SKM-1 (cell line): ENCODE results near the gene PTPRM.

ENCODE experiments used
- DNase-seq: peaks from one replicate; lab custom pipeline; 2025; ENCODE audit not compliant: unreplicated experiment; lab: John Stamatoyannopoulos, UW

PTPRM gene

GRCh38 chr18:7844418-7844817, 277.3 kb downstream of the PTPRM start:
- DNase-seq: no peak

- no peak for DNase-seq
Measured at GRCh38 chr18:7846335-7846734, 279.2 kb downstream of the PTPRM start.

- DNase-seq: no peak
Measured at GRCh38 chr18:7847357-7848053, 280.4 kb downstream of the PTPRM start.

- no peak for DNase-seq
Measured at GRCh38 chr18:7848054-7848412, 280.9 kb downstream of the PTPRM start.

- no peak for DNase-seq
Measured at GRCh38 chr18:7850446-7850845, 283.3 kb downstream of the PTPRM start.

- no peak for DNase-seq
Measured at GRCh38 chr18:7855028-7855427, 287.9 kb downstream of the PTPRM start.

- DNase-seq: no peak
Measured at GRCh38 chr18:7855671-7856070, 288.6 kb downstream of the PTPRM start.

GRCh38 chr18:7856116-7856515, 289.0 kb downstream of the PTPRM start:
- no peak for DNase-seq

- no peak for DNase-seq
Measured at GRCh38 chr18:7856733-7857132, 289.6 kb downstream of the PTPRM start.

GRCh38 chr18:7857562-7857961, 290.4 kb downstream of the PTPRM start:
- DNase-seq: no peak

- DNase-seq: no peak
Measured at GRCh38 chr18:7859122-7859521, 292.0 kb downstream of the PTPRM start.

GRCh38 chr18:7870266-7870665, 303.1 kb downstream of the PTPRM start:
- DNase-seq: no peak

GRCh38 chr18:7870855-7871254, 303.7 kb downstream of the PTPRM start:
- no peak for DNase-seq

GRCh38 chr18:7871560-7872456, 304.7 kb downstream of the PTPRM start:
- no peak for DNase-seq

- no peak for DNase-seq
Measured at GRCh38 chr18:7872569-7872968, 305.5 kb downstream of the PTPRM start.

GRCh38 chr18:7873316-7873715, 306.2 kb downstream of the PTPRM start:
- DNase-seq: no peak

- DNase-seq: no peak
Measured at GRCh38 chr18:7876354-7877104, 309.4 kb downstream of the PTPRM start.

- DNase-seq: no peak
Measured at GRCh38 chr18:7877609-7878008, 310.5 kb downstream of the PTPRM start.

GRCh38 chr18:7878265-7879211, 311.4 kb downstream of the PTPRM start:
- no peak for DNase-seq

- DNase-seq: no peak
Measured at GRCh38 chr18:7879717-7880116, 312.6 kb downstream of the PTPRM start.

- no peak for DNase-seq
Measured at GRCh38 chr18:7885865-7886264, 318.7 kb downstream of the PTPRM start.
